ENCODE data around the gene F8.

The F8 gene

DNA sequence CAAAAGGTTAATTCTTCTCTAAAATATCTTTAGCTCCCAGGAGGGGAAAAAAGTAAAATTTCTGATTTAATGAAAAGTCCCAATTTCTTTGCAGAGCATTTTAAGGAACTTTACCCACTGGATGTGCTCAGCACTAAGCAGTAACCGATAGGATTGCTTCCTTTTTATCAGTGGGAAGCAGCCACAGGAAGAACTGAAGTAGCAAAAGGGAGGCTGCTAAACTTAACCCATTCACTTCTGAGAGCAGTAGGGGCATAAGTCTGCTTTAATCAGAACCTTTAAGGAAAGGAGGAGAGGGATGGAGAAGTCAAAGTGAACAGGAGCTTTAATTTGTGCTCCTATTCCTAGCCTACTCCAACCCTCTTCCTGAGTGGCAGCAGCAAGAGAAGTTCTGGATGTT is at the start of gene F8:
TSS of gene F8 (minus strand) at position 139 of the 400 bp plus-strand sequence. CDS start 171 bp downstream, outside the sequence.
- no peak for DNase-seq

DNA sequence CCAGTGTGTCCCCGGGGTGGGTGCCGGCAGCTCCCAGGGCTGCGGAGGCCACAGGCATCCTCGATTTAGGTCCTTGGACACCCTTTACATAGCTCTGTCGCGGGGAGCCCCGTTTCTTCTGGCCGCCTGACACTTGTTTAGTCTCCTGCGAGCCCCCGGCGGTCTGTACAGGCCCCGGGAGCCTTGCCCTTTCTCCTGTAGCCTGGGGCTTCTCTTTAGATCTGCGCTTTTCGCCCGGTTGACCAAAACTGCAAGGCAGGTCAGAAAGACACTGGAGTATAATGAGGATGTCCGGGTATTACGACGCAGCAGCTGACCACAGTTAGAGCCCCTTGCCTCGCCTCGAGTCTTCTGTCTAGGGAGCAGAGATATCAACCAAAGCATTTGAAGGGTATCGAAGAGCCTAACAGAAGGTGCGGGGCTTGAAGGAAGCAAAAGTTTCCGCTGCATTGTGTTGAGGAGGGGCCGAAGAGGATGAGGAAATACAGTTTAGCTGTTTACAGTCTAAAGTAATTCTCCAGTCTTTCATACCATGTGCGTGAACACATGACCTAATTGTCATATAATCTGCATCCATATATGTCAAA is 49.3 kb upstream of the F8 start:
- DNase-seq, result no peak

DNA sequence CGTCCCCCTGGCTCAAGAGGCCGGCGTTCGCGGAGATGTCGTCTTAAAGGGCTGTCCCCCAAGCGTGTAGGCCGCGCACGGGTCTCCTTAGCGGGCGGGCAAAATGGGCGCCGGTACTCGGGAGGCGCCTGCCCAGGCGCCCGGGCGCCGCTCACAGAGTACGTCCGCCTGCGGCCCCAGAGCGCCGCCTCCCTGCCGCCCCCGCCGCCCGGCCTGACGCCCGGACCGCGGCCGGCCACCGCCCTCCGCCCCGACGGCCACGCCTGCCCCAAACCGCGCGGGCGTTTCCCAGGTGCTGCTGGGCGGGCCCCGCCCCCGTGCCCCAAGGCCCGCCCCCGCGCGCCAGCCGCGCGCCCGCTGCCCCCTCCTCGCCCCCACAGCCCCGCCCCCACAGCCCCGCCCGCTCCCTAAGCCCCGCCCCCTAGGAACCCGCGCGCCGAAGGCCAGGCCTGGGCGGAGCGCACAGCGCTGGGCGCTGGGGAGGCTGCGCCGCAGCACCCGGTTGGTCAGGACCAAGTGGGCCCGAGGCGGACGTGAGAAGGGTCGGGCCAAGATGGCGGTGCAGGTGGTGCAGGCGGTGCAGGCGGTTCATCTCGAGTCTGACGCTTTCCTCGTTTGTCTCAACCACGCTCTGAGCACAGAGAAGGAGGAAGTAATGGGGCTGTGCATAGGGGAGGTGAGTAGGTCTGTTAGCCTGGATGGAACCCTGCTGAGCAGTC is 48.6 kb upstream of the F8 start, which contains the start of the genes BRCC3, CMC4 and MTCP1:
TSS of gene BRCC3 (plus strand) at position 534 of the 719 bp plus-strand sequence. CDS start at position 554, 20 bp downstream.
TSS of gene CMC4 (minus strand) at position 162 of the 719 bp plus-strand sequence. CDS start 7,113 bp downstream, outside the sequence.
TSS of gene MTCP1 (minus strand) at position 162 of the 719 bp plus-strand sequence. CDS start 5,126 bp downstream, outside the sequence.
- peak; percentile 84 for DNase-seq

DNA sequence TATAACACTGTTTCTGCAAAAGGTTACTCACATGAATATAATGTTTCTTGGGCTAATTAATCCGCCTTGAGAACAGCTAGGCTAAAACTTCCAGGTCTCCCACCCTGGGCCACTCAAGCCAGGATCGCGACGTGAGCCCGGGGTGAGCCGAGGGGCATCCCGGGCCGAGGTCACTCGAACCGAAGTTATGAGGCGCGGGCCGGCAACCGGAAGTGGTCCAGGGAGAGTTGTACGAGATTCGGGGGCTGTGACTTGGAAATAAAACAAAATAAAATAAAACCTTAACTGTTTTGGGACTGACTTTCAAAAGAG is 48.1 kb upstream of the F8 start:
- no peak for DNase-seq

DNA sequence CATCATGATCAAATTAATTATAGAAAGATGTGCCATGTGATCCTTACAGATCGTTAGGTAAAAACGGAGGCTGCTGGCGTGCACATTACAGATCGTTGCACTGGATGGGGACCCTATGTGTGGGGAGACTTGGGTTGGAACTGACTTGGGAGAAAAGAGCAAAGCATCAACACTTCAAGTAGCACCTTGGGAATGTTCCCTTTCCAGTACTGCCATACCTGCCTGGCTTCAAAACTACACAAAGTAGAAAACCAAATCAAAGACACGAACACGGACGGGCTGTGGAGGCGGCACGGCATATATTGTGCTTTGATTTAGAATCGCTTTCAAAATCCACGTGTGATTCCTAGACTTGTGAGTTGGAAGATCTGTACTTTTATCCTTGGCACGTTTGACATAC is 47.5 kb upstream of the F8 start:
- DNase-seq, result no peak

DNA sequence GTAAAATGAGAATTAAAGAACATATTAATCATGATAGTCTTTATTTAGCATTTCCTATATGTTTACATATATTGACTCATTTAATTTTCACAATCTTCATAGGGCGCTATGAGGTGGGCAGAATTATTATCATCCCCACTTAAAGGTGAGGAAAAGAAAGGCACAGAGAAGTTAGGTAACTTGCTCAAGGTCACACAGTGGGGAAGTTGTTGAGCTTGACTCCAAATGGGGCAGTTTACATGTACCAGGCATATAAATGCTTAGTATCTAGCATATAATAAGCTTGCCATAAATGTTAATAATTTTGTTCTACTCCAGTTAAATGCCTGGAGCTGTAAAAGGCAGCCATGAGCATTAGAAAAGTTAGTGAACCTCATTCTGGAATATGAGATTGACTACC is 46.9 kb upstream of the F8 start:
- DNase-seq, result no peak

DNA sequence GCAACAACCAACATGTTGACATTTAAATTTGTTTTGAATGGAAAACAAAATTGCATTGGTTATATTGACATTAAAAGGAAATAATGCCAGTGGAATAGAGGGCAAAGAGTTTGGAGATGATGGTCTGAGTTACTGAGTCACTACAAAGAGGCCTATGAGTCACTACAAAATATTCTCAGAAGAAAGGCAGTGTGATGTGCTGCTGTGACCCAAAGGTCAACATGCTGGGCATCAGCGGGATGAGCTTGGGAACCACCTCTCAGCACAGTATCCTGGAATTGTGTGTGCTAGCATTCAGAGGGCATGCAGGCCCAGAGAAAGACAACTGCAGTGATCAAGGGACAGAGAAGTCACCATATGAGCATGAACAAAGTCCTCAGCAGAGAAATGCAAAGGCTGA is 45.6 kb upstream of the F8 start:
- DNase-seq, result no peak

DNA sequence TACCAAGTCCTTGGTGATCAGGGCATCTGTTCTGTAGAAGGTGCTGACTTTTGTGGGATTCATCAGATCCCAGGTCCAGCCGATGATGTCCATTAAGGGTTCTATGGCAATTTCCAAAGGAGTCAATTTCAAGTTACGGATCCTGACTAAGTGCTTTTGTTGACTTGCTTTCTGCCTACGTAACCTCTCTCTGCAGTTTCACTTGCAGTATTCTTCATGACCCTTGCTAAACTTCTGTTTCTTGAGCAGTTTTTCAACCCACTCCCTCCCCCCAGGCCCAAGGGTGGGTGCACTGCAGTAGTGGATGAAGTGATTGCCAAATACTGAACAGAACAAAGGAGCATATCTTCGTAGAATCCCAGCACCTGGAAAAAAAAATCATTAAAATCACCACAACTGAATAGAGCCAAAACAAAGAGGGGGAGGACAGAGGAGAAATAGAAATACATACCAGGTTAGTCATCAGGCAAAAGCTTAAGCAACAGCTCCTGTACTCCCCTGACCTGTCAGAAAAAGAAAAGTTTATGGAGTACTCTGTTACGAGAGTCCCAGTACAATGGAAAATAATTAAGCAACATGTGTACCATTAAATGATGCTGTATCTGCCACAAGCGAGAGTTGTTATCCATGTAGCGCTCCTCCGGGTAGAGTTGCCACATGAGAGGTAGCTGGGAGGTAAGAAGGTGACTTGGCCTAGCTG is 42.7 kb upstream of the F8 start:
- no peak for DNase-seq

DNA sequence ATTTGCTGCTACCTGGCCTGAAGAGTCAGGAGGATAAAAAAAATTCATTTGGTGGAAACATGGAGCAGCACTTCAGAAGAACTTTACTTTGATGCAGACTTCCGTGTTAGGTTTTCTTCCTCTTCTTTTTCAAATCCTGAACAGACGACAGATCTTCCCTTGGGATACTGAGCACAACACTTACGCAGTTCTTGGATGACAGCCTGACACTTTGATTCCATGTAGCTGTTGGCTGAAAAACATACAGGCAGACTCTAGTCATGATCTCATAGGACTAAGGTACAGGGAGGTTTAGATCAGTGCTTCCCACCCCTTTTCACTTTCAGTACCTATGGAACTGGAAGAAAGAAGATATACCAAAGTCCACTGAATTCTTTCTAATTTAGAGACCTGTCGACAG is 39.2 kb upstream of the F8 start:
- no peak for DNase-seq

DNA sequence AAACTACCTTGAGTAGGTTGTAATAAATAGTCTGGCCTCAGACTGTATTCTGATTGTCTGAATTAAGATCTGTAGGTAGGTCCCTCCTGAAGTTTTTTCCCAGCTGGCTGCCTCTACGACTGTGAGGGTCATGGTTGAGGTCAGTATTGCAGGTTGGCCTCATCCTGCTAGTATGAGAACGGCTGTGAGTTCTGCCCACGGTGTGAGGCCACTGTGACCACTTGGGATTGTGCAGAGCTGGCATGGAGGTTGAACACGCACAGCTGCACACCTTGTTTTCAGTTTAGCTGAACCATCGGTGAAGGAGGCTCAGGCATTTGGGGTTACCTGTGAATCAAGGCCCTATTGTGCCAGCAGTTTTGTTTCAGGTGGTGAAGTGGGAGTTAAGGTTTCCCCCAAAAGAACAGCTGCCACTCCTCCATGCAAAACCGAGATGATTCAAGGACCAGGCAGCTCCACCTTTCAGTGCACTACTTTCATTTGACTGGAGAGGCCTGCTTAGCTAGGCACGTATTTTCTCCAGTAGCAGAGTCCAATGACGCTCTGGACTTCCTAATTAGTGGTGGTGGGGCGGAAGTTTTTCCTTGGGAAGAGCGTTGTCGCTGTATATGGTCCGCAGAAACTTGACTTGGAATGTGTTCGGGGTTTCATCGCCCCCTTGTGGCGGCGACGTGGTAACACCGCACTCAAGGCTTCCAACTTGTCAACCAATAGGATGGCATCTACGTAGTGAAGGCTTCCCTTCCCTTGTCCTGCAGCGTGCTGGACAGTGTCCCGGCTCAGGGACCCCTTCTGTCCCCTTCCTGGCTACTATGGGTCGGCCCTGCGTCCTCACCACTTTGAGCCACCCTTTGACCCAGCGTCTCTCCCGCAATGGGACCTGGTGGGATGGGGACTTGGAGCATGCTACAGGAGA is 34.6 kb upstream of the F8 start:
- peak; percentile 47 for DNase-seq

DNA sequence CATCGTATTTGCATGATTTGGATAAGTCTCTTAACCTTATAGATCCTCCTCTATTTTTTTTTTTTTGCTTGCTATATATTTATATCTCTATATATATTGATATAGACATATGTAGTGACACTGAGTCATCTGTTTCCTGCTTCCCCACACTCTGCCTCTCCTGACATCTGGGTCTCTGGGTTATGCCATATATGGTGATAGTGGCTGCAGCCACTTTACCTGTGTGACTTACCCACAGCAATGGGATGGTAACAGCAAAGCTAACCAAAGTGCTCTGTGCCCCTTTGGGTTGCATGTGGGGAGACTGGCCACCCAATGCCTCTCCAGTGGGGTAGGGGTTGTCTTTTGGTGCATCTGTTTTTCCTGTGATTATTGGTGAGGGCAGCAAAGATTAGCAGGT is 33.9 kb upstream of the F8 start:
- no peak for DNase-seq

DNA sequence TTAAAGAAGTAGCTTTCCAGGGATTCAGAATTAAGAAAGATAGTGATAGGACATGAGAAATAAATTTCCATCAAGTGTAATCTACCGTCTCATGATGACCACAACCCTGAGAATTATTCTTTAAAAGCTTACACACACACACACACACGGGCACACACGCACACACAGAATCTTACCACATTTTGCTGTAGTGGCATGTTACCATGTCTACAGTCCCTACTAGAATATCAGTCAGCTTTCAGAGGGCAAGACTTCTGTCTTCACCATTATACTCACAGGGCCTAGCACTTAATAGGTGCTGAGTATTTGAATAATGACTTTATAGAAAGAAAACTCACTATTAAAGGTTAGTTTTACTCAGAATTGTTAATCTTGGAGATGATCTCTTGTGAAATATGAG is 33.0 kb upstream of the F8 start:
- no peak for DNase-seq

DNA sequence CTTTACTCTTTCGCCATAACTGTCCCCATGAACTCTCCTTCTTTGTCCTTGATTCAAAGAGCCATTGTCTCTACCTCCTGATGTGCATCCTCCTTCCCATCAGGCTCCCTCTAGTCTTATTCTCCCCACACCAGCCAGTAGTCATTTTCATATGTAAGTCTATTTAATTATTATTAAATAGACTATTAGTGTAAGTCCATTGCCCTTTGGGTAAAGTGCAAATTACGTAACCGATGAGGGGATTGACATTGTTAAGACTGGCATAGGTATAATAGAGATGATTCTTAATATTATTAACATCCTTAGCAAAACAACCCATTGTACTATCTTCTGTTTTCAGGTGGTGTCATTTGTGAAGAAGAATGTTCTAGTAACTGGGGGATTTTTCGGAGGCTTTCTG is 31.7 kb upstream of the F8 start:
- DNase-seq, result no peak

DNA sequence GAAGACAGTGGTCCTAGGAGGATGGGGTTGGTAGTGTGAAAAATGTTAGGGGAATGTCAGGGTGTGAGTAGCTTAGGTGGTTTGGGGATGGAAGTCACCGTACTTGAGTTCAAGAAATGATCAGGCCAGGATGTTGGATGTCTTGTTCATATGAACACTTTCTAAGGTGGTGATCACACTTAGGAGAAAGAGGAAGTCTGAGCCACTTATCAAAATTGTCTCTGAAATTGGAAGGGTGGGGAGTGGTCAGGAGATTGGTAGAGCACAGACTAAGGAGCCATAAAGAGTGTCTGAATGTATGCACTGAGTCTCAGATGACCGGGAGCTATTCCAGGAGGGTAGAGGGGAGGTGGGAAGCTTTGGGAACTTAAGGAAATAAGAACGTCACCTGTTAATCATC is 31.1 kb upstream of the F8 start:
- DNase-seq, result no peak

DNA sequence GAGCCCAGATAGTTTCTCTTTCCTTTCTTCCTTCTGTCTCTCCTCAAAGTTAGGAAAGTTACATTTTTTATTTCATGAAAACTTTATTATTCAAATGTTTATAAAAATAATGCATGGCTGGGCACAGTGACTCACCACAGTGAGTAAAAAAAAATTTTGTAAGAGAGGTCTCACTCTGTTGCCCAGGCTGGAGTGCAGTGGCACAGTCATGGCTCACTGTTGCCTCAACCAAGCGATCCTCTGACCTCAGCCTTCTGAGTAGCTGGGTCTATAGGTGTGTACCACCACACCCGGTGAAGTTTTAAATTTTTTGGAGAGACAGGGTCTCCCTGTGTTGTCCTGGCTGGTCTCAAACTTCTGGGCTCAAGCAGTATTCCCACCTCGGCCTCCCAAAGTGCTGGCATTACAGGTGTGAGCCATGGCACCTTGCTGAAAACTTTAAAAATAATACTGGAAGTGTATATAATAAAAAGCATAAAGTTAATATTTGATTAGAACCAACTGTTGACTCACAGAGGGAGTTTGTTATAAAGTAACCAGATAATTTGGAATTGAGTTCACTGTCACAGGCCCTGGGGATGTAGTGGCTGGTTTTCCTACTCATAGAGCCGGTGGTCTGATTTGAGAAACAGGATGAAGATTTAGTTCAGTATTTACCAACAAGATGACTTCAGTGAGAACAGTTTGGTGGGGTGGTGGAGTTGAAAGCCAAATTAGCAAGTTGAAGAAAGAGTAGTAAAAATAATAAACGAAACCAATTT is 30.4 kb upstream of the F8 start:
- no peak for DNase-seq

DNA sequence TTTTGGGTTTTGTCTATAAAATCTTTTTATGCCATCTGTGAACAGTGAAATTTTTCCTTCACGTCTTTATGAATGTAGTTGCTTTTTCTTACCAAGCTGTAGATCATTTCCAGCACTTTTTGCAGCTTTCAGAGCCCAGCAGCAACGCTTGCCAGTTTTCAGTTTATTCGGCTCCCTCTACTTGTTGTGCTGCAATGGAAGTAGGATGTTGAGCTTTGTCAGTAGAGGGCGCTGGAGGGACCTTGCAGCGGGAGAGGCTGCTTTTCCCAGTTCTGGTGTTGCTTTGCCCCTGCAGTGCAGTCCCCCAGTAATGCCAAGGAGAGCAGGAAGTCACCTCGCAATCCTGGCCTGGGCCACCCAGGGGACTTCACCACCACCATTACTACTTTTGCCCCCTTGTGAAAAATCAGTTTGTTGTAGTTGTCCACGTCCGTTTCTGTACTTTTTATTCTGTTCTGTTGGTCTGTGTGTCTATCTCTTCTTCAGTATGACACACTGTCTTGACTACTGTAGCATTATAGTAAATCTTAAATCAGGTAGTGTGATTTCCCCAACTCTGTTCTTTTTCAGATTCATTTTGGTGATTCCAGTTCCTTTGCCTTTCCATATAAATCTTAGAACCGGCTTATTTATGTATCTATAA is 26.6 kb upstream of the F8 start:
- peak; percentile 57 for DNase-seq

DNA sequence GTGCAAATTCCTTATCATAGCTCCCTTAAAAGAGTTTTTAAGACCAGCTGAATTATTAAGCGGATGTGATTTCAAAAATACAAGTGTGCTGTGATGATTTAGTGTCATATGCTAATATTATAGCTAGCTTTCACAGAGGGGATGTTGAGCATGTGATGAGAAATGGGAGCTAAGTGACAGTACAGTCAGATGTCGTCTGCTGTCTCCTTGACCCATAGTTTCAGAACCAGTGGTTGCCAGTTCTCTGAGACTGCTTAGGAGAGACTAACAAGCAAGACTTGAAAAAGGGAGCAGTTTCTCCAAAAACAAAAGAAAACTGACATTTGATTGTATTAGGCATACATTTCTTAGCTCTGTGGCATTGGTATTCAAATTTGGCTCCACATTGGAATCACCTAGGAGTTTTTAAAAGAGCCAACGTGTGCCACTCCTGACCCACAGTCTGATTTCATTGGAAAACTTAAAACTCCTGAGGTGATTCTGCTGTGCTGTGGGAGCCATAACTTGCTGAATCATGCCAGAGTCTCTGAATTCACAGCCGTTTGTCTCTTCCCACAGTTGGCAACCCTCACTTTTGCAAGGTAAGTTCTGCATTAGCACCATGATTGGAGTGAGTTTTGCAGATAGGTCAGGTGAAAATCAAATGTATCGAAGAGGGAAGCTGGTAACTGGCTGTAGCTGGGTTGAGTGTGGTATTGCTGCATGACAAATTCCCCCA is 24.4 kb upstream of the F8 start:
- DNase-seq, result no peak

DNA sequence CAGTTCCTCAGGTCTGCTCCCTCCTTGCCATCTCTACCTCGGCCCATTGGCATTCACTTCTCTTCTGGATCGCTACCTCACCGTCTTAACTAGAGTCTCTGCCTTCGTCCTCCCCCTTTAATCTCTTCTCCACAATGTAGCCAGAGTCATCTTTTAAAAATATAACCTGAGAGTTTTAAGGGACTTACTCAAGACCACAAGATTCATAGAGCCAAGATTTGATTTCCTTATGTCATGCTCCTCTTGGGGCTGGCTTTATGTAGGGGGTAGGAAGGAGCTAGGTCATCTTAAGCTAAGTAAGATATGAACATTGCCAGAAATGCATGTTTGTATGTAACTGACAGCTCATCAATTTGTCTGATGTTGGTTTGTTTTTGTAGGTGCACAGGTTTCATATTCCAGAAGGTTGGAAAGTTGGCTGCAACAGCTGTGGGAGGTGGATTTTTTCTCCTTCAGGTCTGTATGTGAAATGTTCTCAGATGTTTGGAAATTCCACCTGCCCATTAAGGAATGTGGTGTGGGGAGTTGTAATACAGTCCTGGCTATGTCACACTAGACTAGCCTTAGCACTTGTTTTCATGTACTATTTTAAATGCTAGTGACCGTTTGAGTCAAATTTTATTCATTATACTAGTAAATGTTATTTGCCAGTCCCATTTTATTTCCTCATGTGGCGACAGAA is 23.7 kb upstream of the F8 start:
- DNase-seq, result no peak

DNA sequence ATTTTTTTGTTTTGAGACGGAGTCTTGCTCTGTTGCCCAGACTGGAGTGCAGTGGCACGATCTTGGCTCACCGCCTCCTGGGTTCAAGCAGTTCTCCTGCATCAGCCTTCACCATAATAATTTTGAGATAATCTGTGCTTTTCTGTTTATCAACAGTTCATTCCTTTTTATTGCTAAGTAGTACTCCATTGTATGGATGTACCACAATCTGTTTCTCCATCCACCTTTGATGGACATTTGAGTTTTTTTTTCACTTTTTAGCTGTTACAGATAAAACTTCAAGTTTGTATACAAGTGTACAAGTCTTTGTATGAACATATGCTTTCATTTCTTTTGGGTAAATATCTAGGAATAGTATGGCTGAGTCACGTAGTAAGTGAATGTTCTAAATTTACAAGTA is 13.2 kb upstream of the F8 start:
- DNase-seq, result no peak

DNA sequence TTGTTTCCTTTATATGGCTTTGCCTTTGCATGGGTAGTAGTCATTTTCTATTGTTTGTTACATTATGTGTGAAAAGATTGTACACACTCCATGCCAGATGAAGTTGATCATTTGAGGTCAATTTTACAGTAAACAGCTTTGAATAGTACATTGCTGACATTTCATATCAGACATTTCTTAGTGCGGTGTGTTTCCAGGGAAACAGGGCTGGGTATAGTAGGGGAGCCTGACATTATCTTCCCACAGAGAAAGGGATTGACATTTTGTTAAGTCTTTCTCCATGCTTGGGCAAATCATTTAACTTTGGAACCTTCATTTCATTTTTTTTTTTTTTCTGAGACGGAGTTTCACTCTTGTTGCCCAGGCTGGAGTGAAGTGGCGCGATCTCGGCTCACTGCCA is 9.1 kb upstream of the F8 start:
- DNase-seq, result no peak
